CD8-positive, alpha-beta memory T cell (primary cell): ENCODE measurements around the gene ADGRB2. TPM values are rescaled to one million over a fixed set of nuclear protein-coding genes. Genes with fewer than 3 reads are reported as not detected.

ENCODE experiments used
- CTCF ChIA-PET: fragments of 350-600 bp; sonication (Branson Sonifier 250); formaldehyde crosslinking; loops from one replicate; lab custom pipeline; 2021; ENCODE audit warnings: antibody characterized with exemption; lab: Charles Lee
- POLR2A ChIA-PET: fragments of 350-600 bp; sonication (Branson Sonifier 250); formaldehyde crosslinking; loops from one replicate; lab custom pipeline; 2021; ENCODE audit warnings: antibody characterized with exemption; lab: Charles Lee
- DNase-seq, 5 donors: peaks; one replicate each; pipeline versions ENCODE4 v3.0.0 to v3.0.0-alpha.2; 2020 to 2022; ENCODE audit warnings: mixed read lengths in 1 of 5
- H3K27ac ChIP-seq: one replicate; pipeline ENCODE4 v1.7.0; 2013; ENCODE audit warnings: low read depth, mild to moderate bottlenecking, low read length, moderate library complexity
- H3K27me3 ChIP-seq: 2 replicates; pipeline ENCODE4 v1.7.0; 2013; ENCODE audit warnings: low read length, mild to moderate bottlenecking; ENCODE audit not compliant: insufficient read depth, poor library complexity, severe bottlenecking
- H3K36me3 ChIP-seq: 2 replicates; pipeline ENCODE4 v1.7.0; 2013; ENCODE audit warnings: mild to moderate bottlenecking, low read length, moderate library complexity; ENCODE audit not compliant: insufficient read depth
- H3K4me1 ChIP-seq: 2 replicates; pipeline ENCODE4 v1.7.0; 2013; ENCODE audit warnings: mild to moderate bottlenecking, low read length, moderate library complexity; ENCODE audit not compliant: insufficient read depth
- H3K4me3 ChIP-seq: 2 replicates; pipeline ENCODE4 v1.7.0; 2013; ENCODE audit warnings: mild to moderate bottlenecking, low read length
- H3K9me3 ChIP-seq: 2 replicates; pipeline ENCODE4 v1.7.0; 2013; ENCODE audit warnings: mild to moderate bottlenecking, low read length
- H3K27ac Mint-ChIP-seq, 8 donors: one replicate each; pipeline ENCODE4 v1.8.0; 2020 to 2021; ENCODE audit warnings: mixed read lengths in 8 of 8, mild to moderate bottlenecking in 6 of 8, inconsistent platforms in 3 of 8, moderate library complexity in 3 of 8
- H3K27me3 Mint-ChIP-seq, 2 donors: one replicate each; pipeline ENCODE4 v1.8.0; 2020 to 2021; ENCODE audit warnings: mixed read lengths in 2 of 2, mild to moderate bottlenecking in 1 of 2, moderate library complexity in 1 of 2
- H3K36me3 Mint-ChIP-seq, 3 donors: one replicate each; pipeline ENCODE4 v1.8.0; 2020 to 2021; ENCODE audit warnings: mixed read lengths in 3 of 3, inconsistent platforms in 1 of 3, mild to moderate bottlenecking in 1 of 3
- H3K4me1 Mint-ChIP-seq, 3 donors: one replicate each; pipeline ENCODE4 v1.8.0; 2020 to 2021; ENCODE audit warnings: mixed read lengths in 3 of 3, inconsistent platforms in 1 of 3, mild to moderate bottlenecking in 1 of 3
- H3K4me3 Mint-ChIP-seq, 7 donors: one replicate each; pipeline ENCODE4 v1.8.0; 2020 to 2021; ENCODE audit warnings: mixed read lengths in 7 of 7, mild to moderate bottlenecking in 6 of 7, moderate library complexity in 4 of 7, inconsistent platforms in 2 of 7
- H3K9me3 Mint-ChIP-seq, 5 donors: one replicate each; pipeline ENCODE4 v1.8.0; 2020 to 2022; ENCODE audit warnings: mixed read lengths in 5 of 5, mild to moderate bottlenecking in 3 of 5, moderate library complexity in 2 of 5, inconsistent platforms in 1 of 5
- polyA plus RNA-seq: library from polyadenylated mRNA; unstranded; fragments of 300-500 nt; fragmentation: Illumina TruSeq; gene quantifications from one replicate; pipeline ENCODE4 v1.2.3, GENCODE V29; 2021
- total RNA-seq, 2 experiments: library from RNA; stranded (reverse); gene quantifications; one replicate each; pipeline ENCODE4 v1.2.3, GENCODE V29; 2021

Gene ADGRB2
- total and polyA plus RNA-seq, 3 experiments from 2014 or later = 0.24 to 0.57 (median 0.35) TPM

DNA sequence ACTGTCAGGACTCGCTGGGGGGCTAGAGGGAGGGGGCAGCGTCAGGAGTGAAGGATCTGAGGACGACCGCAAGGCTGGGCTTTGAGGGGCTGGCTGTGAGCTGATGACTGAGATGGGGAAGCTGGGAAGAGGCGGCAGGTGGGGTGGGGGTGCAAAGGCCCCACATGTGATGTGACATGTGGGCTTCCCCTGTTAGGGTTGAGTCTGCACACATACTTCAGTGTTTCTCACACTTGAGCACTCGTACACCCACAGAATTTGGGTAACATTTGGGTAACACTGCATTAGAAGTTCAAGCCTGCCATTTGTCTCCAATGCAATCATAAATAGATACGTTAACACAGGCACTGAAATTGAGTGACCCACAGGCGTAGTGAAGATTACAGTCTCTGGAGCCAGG is 76.5 kb downstream of the ADGRB2 start:
- Histone ChIP-seq H3K27ac (no peak overlapping the region), H3K9me3 (no peaks in the 10 kb centered on the region), H3K4me1 (no peaks in the 10 kb centered on the region), H3K4me3 (no peak overlapping the region), H3K36me3 (no peaks in the 10 kb centered on the region), H3K27me3 (peaks cover 5% of the 10 kb centered on the region)
- POLR2A ChIA-PET = no interaction called here
- Mint-ChIP-seq H3K4me1 (no peaks in the 10 kb centered on the region), H3K27me3 (peaks cover 7 to 41% of the 10 kb centered on the region in 2 donors), H3K9me3 (no peaks in the 10 kb centered on the region), H3K36me3 (no peaks in the 10 kb centered on the region), H3K4me3 (no peak overlapping the region), H3K27ac (no peak overlapping the region)
- CTCF ChIA-PET = no interaction called here
- DNase-seq = no peak

DNA sequence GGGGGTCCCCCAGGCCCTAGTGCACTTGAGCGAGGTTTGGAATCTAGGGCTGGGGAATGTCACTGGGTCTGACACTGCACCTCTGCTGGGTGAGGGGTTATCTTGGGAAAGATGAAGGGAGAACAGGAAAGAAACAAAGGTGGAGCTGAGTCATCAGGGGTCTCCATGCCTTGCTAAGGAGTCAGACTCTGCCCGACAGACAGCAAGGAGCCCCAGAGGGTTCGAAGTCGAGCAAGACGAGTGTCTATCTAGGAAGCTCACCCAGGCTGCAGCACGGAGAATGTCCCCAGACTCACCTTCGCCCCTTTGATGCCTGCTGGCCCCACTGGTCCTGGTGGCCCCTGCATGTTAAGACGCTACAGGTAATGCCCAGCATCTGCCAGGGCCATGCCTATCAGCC is 78.3 kb downstream of the ADGRB2 start:
- Mint-ChIP-seq H3K27ac (no peak overlapping the region), H3K27me3 (peaks cover 9 to 46% of the 10 kb centered on the region in 2 donors), H3K4me1 (no peaks in the 10 kb centered on the region), H3K4me3 (no peak overlapping the region), H3K36me3 (no peaks in the 10 kb centered on the region), H3K9me3 (no peaks in the 10 kb centered on the region)
- Histone ChIP-seq H3K27me3 (peaks cover 5% of the 10 kb centered on the region), H3K36me3 (no peaks in the 10 kb centered on the region), H3K4me1 (no peaks in the 10 kb centered on the region), H3K4me3 (no peak overlapping the region), H3K27ac (no peak overlapping the region), H3K9me3 (no peaks in the 10 kb centered on the region)
- POLR2A ChIA-PET = no interaction called here
- no peak for DNase-seq
- CTCF ChIA-PET = no interaction called here

DNA sequence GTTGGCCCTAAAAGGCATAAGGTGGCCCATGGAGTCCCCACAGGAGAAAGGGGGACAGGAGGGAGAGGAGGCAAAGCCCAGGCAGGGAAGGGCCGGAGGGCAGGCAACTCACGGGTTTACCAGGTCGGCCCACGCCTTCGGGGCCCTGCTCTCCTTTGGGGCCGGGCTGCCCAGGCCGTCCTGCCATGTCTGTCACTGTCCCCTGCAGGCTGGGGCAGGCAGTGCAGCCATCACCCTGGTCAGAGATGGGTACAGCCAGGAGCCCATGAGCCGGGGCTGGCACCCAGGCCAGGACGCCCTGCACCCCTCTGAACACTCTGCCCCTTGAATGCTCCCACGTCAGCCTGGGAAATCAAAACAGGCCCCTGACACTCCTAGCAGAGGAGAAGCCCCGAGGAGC is 80.1 kb downstream of the ADGRB2 start:
- Mint-ChIP-seq H3K9me3 (no peaks in the 10 kb centered on the region), H3K27ac (no peak overlapping the region), H3K36me3 (no peaks in the 10 kb centered on the region), H3K4me1 (no peaks in the 10 kb centered on the region), H3K4me3 (no peak overlapping the region), H3K27me3 (peaks cover 9 to 40% of the 10 kb centered on the region in 2 donors)
- ChIA-PET POLR2A (no interaction called here), CTCF (no interaction called here)
- peaks cover 5% of the 10 kb centered on the region for H3K27me3 ChIP-seq
- no peaks in the 10 kb centered on the region for H3K9me3 ChIP-seq
- H3K4me3 ChIP-seq = no peak overlapping the region
- H3K4me1 ChIP-seq = no peaks in the 10 kb centered on the region
- no peak overlapping the region for H3K27ac ChIP-seq
- H3K36me3 ChIP-seq = no peaks in the 10 kb centered on the region
- DNase-seq = peak in 1 of 5 donors; percentile 4

DNA sequence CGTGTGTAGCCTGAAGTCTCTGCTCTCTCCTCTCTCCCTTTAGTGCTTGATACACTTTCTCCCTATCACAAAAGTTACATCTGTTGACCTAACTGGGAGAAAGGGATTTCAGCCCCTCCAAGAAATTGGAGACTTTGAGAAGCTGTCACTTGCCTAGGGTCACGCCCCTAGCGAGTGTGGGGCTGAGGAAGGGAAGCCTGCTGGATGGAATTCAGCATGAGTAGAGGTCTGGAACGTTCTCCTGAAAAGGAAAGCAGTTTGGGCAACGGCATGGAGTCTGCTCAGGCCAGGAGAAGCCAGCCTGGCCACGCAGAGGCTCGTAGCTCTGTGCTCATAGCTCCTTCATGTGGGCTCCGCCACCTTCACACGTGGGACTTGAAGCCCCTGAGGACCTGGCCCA is 82.7 kb downstream of the ADGRB2 start:
- Mint-ChIP-seq H3K36me3 (no peaks in the 10 kb centered on the region), H3K27ac (no peak overlapping the region), H3K9me3 (no peaks in the 10 kb centered on the region), H3K4me3 (no peak overlapping the region), H3K27me3 (peaks cover 13 to 31% of the 10 kb centered on the region in 2 donors), H3K4me1 (no peaks in the 10 kb centered on the region)
- Histone ChIP-seq H3K36me3 (no peaks in the 10 kb centered on the region), H3K9me3 (no peaks in the 10 kb centered on the region), H3K4me1 (no peaks in the 10 kb centered on the region), H3K4me3 (no peak overlapping the region), H3K27ac (no peak overlapping the region), H3K27me3 (peaks cover 5% of the 10 kb centered on the region)
- CTCF ChIA-PET = no interaction called here
- POLR2A ChIA-PET = no interaction called here
- no peak for DNase-seq

DNA sequence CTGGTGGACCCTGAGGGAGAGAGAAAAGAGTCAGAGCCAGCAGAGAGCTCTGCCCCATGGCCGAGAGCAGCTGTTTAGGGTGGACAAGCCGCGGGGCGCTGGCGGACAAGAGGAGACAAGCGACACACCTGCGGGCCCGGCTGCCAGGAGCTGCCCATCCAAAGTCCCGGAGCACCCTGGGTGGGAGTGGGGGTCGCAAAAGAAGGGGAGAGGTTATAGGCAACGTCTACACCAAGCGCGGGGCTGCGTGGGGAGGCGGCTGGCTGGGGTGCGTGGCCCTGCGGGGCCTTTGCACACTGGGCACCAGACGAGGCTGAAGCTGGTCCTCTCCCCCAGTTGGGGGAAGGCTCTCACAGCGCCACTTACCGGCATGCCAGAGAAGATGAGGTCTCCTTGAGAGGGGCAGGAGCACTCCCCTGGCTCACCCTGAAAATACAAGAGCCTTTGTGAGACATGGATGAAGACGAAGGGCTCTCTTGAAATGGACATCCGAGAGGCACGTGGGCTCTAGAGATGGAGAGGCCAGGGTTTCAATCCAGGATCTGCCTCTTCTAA is 84.4 kb downstream of the ADGRB2 start:
- H3K4me1 ChIP-seq = no peaks in the 10 kb centered on the region
- H3K27ac Mint-ChIP-seq = no peak overlapping the region
- no peaks in the 10 kb centered on the region for H3K9me3 Mint-ChIP-seq
- ChIA-PET POLR2A (no interaction called here), CTCF (interaction anchor here (2.0 kb wide), 2 partner anchors 15 to 109 kb away, joined by 4 to 8 read pairs; no protein-coding TSS in a partner anchor)
- no peak overlapping the region for H3K4me3 Mint-ChIP-seq
- H3K4me1 Mint-ChIP-seq = no peaks in the 10 kb centered on the region
- peaks cover under 1% of the 10 kb centered on the region for H3K27me3 ChIP-seq
- no peak for DNase-seq
- H3K9me3 ChIP-seq = no peaks in the 10 kb centered on the region
- no peaks in the 10 kb centered on the region for H3K36me3 Mint-ChIP-seq
- no peak overlapping the region for H3K27ac ChIP-seq
- H3K27me3 Mint-ChIP-seq = peaks cover 10 to 18% of the 10 kb centered on the region in 2 donors
- H3K4me3 ChIP-seq = no peak overlapping the region
- no peaks in the 10 kb centered on the region for H3K36me3 ChIP-seq

DNA sequence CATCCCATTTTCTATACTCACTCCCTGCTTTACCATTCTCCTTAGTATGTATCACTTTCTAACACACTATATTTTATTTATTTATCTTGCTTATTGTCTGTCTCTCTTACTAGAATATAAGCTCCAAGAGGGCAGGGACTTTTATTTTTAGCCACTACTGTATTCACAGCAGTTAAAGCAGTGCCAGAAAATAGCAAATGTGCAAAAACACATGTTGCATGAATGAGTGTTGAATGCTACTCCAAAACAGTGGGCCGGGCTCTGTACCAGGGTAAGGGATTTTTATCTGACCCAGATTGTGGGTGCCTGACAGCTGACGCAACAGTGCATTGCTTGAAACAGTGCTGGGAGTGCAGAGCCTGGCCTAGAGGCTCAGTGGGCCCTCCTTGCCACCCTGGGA is 85.0 kb downstream of the ADGRB2 start:
- no peaks in the 10 kb centered on the region for H3K36me3 Mint-ChIP-seq
- no peak overlapping the region for H3K27ac Mint-ChIP-seq
- ChIA-PET POLR2A (no interaction called here), CTCF (interaction anchor here (2.0 kb wide), 2 partner anchors 15 to 110 kb away, joined by 4 to 8 read pairs; no protein-coding TSS in a partner anchor)
- no peaks in the 10 kb centered on the region for H3K4me1 Mint-ChIP-seq
- H3K27me3 Mint-ChIP-seq = peaks cover 8 to 16% of the 10 kb centered on the region in 2 donors
- no peak overlapping the region for H3K4me3 Mint-ChIP-seq
- DNase-seq = no peak
- Histone ChIP-seq H3K9me3 (no peaks in the 10 kb centered on the region), H3K27me3 (no peaks in the 10 kb centered on the region), H3K4me1 (no peaks in the 10 kb centered on the region), H3K4me3 (no peak overlapping the region), H3K36me3 (no peaks in the 10 kb centered on the region), H3K27ac (no peak overlapping the region)
- H3K9me3 Mint-ChIP-seq = no peaks in the 10 kb centered on the region

DNA sequence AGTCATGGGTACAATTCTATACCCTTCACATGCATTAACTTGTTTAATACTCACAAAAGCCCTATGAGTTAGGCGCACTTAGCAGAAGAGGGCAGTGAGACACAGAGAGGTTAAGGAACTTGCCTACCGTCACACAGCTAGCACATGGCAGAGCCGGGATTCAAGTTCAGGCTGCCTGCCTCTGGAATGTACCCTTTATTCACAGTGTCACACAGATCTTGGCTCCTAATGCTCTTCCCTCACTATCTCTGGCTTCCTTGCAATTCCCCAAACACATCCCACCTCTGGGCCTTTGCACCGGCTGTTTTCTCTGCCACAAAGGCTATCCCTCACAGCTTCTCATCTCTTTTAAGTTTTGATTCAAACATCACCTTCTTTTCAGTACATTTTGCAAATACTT is 85.5 kb downstream of the ADGRB2 start:
- Mint-ChIP-seq H3K9me3 (no peaks in the 10 kb centered on the region), H3K27me3 (peaks cover 8 to 16% of the 10 kb centered on the region in 2 donors), H3K4me3 (no peak overlapping the region), H3K36me3 (no peaks in the 10 kb centered on the region), H3K4me1 (no peaks in the 10 kb centered on the region), H3K27ac (no peak overlapping the region)
- Histone ChIP-seq H3K4me1 (no peaks in the 10 kb centered on the region), H3K4me3 (no peak overlapping the region), H3K9me3 (no peaks in the 10 kb centered on the region), H3K27me3 (no peaks in the 10 kb centered on the region), H3K27ac (no peak overlapping the region), H3K36me3 (no peaks in the 10 kb centered on the region)
- no peak for DNase-seq
- CTCF ChIA-PET = interaction anchor here (2.0 kb wide), 1 partner anchor 14 kb away, joined by 4 read pairs; no protein-coding TSS in a partner anchor
- POLR2A ChIA-PET = no interaction called here

DNA sequence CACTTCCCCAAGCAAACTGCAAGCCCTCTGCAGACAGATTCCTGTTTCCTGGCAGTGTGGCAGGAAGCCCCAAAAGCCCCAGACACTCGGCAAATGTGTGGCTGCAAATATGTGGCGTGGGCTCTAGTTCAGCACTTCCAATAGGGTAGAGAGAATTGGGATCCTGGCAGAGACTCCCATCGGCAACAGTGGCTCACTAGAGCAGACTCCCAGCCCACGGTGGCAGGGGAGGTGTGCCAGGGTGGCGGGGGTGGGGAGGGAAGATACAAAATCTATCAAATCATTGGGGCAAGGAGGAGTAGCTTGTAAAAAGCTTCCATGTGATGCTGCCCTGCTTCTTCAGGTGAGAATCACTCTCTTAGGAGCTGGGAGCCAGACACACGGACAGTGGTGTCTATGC is 86.2 kb downstream of the ADGRB2 start:
- no peaks in the 10 kb centered on the region for H3K9me3 ChIP-seq
- ChIA-PET POLR2A (no interaction called here), CTCF (no interaction called here)
- Mint-ChIP-seq H3K27me3 (peaks cover 8 to 16% of the 10 kb centered on the region in 2 donors), H3K36me3 (no peaks in the 10 kb centered on the region), H3K27ac (no peak overlapping the region), H3K4me1 (no peaks in the 10 kb centered on the region), H3K9me3 (no peaks in the 10 kb centered on the region), H3K4me3 (no peak overlapping the region)
- no peak overlapping the region for H3K4me3 ChIP-seq
- DNase-seq = no peak
- no peaks in the 10 kb centered on the region for H3K36me3 ChIP-seq
- no peaks in the 10 kb centered on the region for H3K27me3 ChIP-seq
- no peak overlapping the region for H3K27ac ChIP-seq
- no peaks in the 10 kb centered on the region for H3K4me1 ChIP-seq
